ENCODE measurements around the gene HSPA1L.

DNA sequence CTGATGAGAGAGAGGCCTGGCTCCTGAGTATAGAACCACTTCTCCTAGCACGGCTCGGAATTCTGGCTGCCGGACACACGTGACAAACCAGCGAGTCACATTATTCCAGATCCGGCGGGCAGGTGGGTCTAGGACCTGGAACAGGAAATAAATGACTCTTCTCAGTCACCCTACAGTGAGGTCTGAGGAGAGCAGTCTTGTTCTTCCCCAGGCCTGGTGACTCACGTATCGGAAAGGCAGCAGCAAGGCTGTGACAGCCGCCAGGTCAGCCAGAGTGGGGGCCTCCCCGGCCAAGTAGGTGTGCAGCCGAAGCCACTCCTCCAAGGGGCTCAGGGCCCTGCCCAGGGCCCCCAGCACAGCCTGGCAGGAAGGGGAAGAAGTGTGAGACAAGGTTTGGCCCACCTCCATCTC lies 22.3 kb downstream of the HSPA1L start:
- no peak for TF ChIP-seq YY1 (IDR thresholded peaks at IDR 0.05; ENCODE audit: insufficient read depth, insufficient read length)
- no peak for TF ChIP-seq ZNF274 (IDR thresholded peaks at IDR 0.05; ENCODE audit: low read depth, low read length)
- TF ChIP-seq SUZ12 (IDR thresholded peaks at IDR 0.05; ENCODE audit: extremely low read depth, insufficient read depth, insufficient read length), result no peak

All from NT2/D1 (cell line).